Psoas muscle (tissue), 8 donors: ENCODE results near the gene SHOX. TPM values are rescaled to one million over a fixed set of nuclear protein-coding genes. Genes with fewer than 3 reads are reported as not detected.
"Not testable (repeated sequence)": the region's sequence is repeated elsewhere in the genome, so short reads cannot be mapped to it uniquely, and the experiment has no call there.

Source experiments
- ATAC-seq, 4 donors: fragments of 200-7000 bp; cut with Tn5 transposase; one replicate each; pipeline ENCODE4 v1.9.1; 2020; ENCODE audit warnings: moderate library complexity in 3 of 4, mild to moderate bottlenecking in 2 of 4
- DNase-seq, 2 donors: peaks; one replicate each; pipeline ENCODE4 v3.0.0-alpha.2; 2020
- H3K27ac ChIP-seq: fragments of 200-600 bp; one replicate; pipeline ENCODE4 v1.8.0; 2022
- H3K27me3 ChIP-seq, 3 donors: fragments of 200-600 bp in 1 of 3; one replicate each; pipeline versions ENCODE4 v1.6.1 to v1.8.0; 2013 to 2022; ENCODE audit warnings: low read length in 2 of 3, mild to moderate bottlenecking in 2 of 3, moderate library complexity in 1 of 3; ENCODE audit not compliant: insufficient read depth in 3 of 3
- H3K36me3 ChIP-seq, 2 donors: fragments of 200-600 bp in 1 of 2; one replicate each; pipeline versions ENCODE4 v1.6.1 to v1.8.0; 2013 to 2022; ENCODE audit warnings: low read depth in 1 of 2, mild to moderate bottlenecking in 1 of 2, moderate library complexity in 1 of 2; ENCODE audit not compliant: insufficient read depth in 1 of 2
- H3K4me1 ChIP-seq: fragments of 200-600 bp; one replicate; pipeline ENCODE4 v1.8.0; 2022
- H3K4me3 ChIP-seq: fragments of 200-600 bp; one replicate; pipeline ENCODE4 v1.8.0; 2022; ENCODE audit warnings: mild to moderate bottlenecking
- H3K9me3 ChIP-seq: fragments of 200-600 bp; one replicate; pipeline ENCODE4 v1.8.0; 2022
- CTCF ChIP-seq: fragments of 200-600 bp; IDR thresholded peaks from one replicate; pipeline ENCODE4 v1.8.0; 2022; ENCODE audit warnings: antibody characterized with exemption
- WGBS, 3 donors: extraction: QIAGEN DNeasy Blood & Tissue Kit; methylation state at CpG; one replicate each; pipeline versions ENCODE4 v1.1.6 to v1.1.7; 2013; 5-methylcytosine and 5-hydroxymethylcytosine counted together
- intact Hi-C, 2 donors: fragments of 100-400 bp; cut with DNase I; formaldehyde crosslinking; loops; one replicate each; pipeline versions ENCODE4 v1.11.0 to v1.14.2; 2022
- polyA plus RNA-seq, 3 donors: library from polyadenylated mRNA; stranded (reverse); fragments of 200-250 nt; gene quantifications; one replicate each; pipeline ENCODE4 v1.2.3, GENCODE V29; 2013
- total RNA-seq, 4 donors: library from RNA; stranded (reverse); fragmentation: NEBNext Ultra II Directional in 2 of 4; extraction: Animal tissue kit (Norgen Biotek cat#: 25700) in 2 of 4; gene quantifications; one replicate each; pipeline versions ENCODE4 v1.2.1 to v1.2.4, GENCODE V29; 2021 to 2023
- donor health status: healthy with polysubstance abuse.
- donor health status: DM: no; HTN: no; CAD: no; lungs with moderate emphysema.
- donor health status: Bipolar disorder and iron deficiency.
- donor health status: healthy.
- donor health status: DM: yes; HTN: yes; CAD: no.
- donor health status: DM: no; HTN: no; CAD: no.
- donor health status: DM: no; HTN: no; CAD: no.
- donor health status: DM: yes; HTN: yes; CAD: no.

Gene SHOX
- total and polyA plus RNA-seq, 7 donors = under 0.01 to 0.03 TPM; not detected in 5

- H3K36me3 ChIP-seq = no peaks in the 10 kb centered on the region
- intact Hi-C loops = no loop called here
- 2 to 9% (median 6%) methylated on average over 32 to 54 of the region's 54 CpGs for WGBS, 3 donors
- no peak overlapping the region for H3K4me3 ChIP-seq
- no peak for TF ChIP-seq CTCF
- H3K27me3 ChIP-seq = peaks cover 0 to 65% (median 2%) of the 10 kb centered on the region in 3 donors
- H3K4me1 ChIP-seq = no peaks in the 10 kb centered on the region
- ATAC-seq (no peak), DNase-seq (no peak)
- H3K27ac ChIP-seq = no peak overlapping the region
- H3K9me3 ChIP-seq = no peaks in the 10 kb centered on the region
These were observed 11.7 kb upstream of the SHOX start for GRCh38 chrX:618761-619450.

GRCh38 chrX:619451-619811 is 11.2 kb upstream of the SHOX start:
- Histone ChIP-seq H3K4me3 (no peak overlapping the region), H3K27me3 (peaks cover 0 to 70% (median 7%) of the 10 kb centered on the region in 3 donors)

GRCh38 chrX:619812-620531 is 10.6 kb upstream of the SHOX start:
- Histone ChIP-seq H3K4me3 (no peak overlapping the region), H3K4me1 (no peaks in the 10 kb centered on the region), H3K27ac (no peak overlapping the region), H3K36me3 (no peaks in the 10 kb centered on the region), H3K9me3 (no peaks in the 10 kb centered on the region), H3K27me3 (peaks cover 0 to 70% (median 7%) of the 10 kb centered on the region in 3 donors)
- 2 to 4% (median 3%) methylated on average over 45 to 48 of the region's 48 CpGs for WGBS, 3 donors
- ATAC-seq (no peak), DNase-seq (no peak)
- intact Hi-C loops = no loop called here
- no peak for TF ChIP-seq CTCF

More at GRCh38 chrX:619451-619811, 11.2 kb upstream of the SHOX start:
- H3K36me3 ChIP-seq = no peaks in the 10 kb centered on the region
- no peak for TF ChIP-seq CTCF
- DNase-seq = no peak
- no peaks in the 10 kb centered on the region for H3K4me1 ChIP-seq
- intact Hi-C loops = no loop called here
- no peak for ATAC-seq
- no peaks in the 10 kb centered on the region for H3K9me3 ChIP-seq
- WGBS, 3 donors = 1 to 2% (median 1%) methylated on average over 19 to 23 of the region's 23 CpGs
- H3K27ac ChIP-seq = no peak overlapping the region

GRCh38 chrX:621705-622503 is 8.7 kb upstream of the SHOX start:
- no peak for ATAC-seq
- no peak for TF ChIP-seq CTCF
- no peaks in the 10 kb centered on the region for H3K36me3 ChIP-seq
- no peak overlapping the region for H3K4me3 ChIP-seq
- DNase-seq = no peak
- no peaks in the 10 kb centered on the region for H3K4me1 ChIP-seq
- H3K27ac ChIP-seq = no peak overlapping the region
- WGBS, 3 donors = 11 to 19% (median 15%) methylated on average over 11 of the region's 11 CpGs
- intact Hi-C loops = no loop called here
- no peaks in the 10 kb centered on the region for H3K9me3 ChIP-seq
- peaks cover 0 to 68% (median 7%) of the 10 kb centered on the region in 3 donors for H3K27me3 ChIP-seq

GRCh38 chrX:622802-623201 is 7.8 kb upstream of the SHOX start:
- DNase-seq, ATAC-seq, H3K27ac ChIP-seq, H3K4me1 ChIP-seq, intact Hi-C loops, H3K9me3 ChIP-seq, H3K4me3 ChIP-seq, H3K36me3 ChIP-seq: not testable (repeated sequence)
- H3K27me3 ChIP-seq = peaks cover 0 to 67% (median 7%) of the 10 kb centered on the region in 3 donors
- WGBS, 3 donors = 40 to 48% (median 47%) methylated on average over 2 to 3 of the region's 3 CpGs
